ENCODE data around the gene SLC22A8. TPM values are rescaled to one million over a fixed set of nuclear protein-coding genes. Genes with fewer than 3 reads are reported as not detected.

The SLC22A8 gene
- total RNA-seq, 6 experiments from 2014 or later: not detected

DNA sequence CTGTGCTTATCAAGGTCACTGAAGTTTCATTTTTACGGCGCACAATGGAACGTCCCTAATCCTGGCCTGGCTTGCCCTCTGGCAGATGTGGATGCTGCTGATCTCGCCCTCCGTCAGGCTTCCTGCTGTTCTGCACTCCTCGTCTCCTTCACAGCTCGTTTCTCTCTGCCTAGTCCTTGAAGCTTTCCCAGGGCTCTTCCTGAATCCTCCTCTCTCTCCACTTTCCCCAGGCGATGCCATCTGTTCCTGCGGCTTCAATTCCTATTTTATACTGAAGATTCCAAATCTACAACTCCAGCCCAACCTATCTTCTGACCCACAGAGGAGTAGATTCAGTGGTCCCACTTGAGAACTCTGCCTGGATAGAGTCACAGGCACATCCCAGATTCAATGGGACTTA lies 14.2 kb downstream of the SLC22A8 start:
- DNase-seq: no peak
- Mint-ChIP-seq H3K36me3 (ENCODE audit: low read depth) (no peaks in the 10 kb centered on the region), H3K9me3 (no peaks in the 10 kb centered on the region), H3K27me3 (ENCODE audit: insufficient read depth) (peaks cover 13% of the 10 kb centered on the region), H3K4me3 (no peak overlapping the region), H3K4me1 (ENCODE audit: low read depth) (no peaks in the 10 kb centered on the region), H3K27ac (no peak overlapping the region)
- TF ChIP-seq, protein P1, sequence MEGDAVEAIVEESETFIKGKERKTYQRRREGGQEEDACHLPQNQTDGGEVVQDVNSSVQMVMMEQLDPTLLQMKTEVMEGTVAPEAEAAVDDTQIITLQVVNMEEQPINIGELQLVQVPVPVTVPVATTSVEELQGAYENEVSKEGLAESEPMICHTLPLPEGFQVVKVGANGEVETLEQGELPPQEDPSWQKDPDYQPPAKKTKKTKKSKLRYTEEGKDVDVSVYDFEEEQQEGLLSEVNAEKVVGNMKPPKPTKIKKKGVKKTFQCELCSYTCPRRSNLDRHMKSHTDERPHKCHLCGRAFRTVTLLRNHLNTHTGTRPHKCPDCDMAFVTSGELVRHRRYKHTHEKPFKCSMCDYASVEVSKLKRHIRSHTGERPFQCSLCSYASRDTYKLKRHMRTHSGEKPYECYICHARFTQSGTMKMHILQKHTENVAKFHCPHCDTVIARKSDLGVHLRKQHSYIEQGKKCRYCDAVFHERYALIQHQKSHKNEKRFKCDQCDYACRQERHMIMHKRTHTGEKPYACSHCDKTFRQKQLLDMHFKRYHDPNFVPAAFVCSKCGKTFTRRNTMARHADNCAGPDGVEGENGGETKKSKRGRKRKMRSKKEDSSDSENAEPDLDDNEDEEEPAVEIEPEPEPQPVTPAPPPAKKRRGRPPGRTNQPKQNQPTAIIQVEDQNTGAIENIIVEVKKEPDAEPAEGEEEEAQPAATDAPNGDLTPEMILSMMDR (IDR thresholded peaks at IDR 0.05): no peak

- H3K4me3 Mint-ChIP-seq: no peak overlapping the region
- H3K27me3 Mint-ChIP-seq (ENCODE audit: insufficient read depth): peaks cover 18% of the 10 kb centered on the region
- TF ChIP-seq, protein P1 (IDR thresholded peaks at IDR 0.05): no peak
These were observed 16.0 kb downstream of the SLC22A8 start for GRCh38 chr11:62999649-63000048.

GRCh38 chr11:62999156-62999555 lies 16.5 kb downstream of the SLC22A8 start:
- H3K27me3 Mint-ChIP-seq (ENCODE audit: insufficient read depth): peaks cover 19% of the 10 kb centered on the region
- H3K4me1 Mint-ChIP-seq (ENCODE audit: low read depth): no peaks in the 10 kb centered on the region
- no peak overlapping the region for H3K4me3 Mint-ChIP-seq
- TF ChIP-seq, protein P1 (IDR thresholded peaks at IDR 0.05): no peak
- H3K36me3 Mint-ChIP-seq (ENCODE audit: low read depth): no peaks in the 10 kb centered on the region
- no peak overlapping the region for H3K27ac Mint-ChIP-seq
- no peaks in the 10 kb centered on the region for H3K9me3 Mint-ChIP-seq
- DNase-seq: no peak

More at GRCh38 chr11:62999649-63000048, 16.0 kb downstream of the SLC22A8 start:
- H3K36me3 Mint-ChIP-seq (ENCODE audit: low read depth): no peaks in the 10 kb centered on the region
- no peak overlapping the region for H3K27ac Mint-ChIP-seq
- no peaks in the 10 kb centered on the region for H3K9me3 Mint-ChIP-seq
- no peaks in the 10 kb centered on the region for H3K4me1 Mint-ChIP-seq (ENCODE audit: low read depth)
- no peak for DNase-seq

DNA sequence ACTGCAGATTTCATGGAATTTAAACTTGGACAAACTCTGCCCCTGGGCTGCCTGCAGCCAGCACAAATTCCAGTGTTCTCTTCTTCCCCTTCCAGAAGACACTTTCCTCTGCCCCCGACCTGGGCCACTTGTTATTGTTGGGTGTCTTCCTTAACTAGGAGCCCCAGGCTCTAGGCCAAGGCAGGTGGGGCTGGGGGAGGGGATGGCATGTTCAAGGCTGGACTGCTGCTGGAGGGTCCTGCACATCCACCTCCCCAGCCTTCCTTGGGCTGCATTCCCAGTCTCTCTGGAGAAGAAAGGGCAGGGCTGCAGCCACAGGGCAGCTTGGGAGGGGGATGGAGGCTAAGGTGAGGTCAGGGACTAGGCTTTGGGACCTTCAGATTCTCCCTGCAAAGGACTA lies 19.4 kb downstream of the SLC22A8 start:
- TF ChIP-seq, protein P1 (IDR thresholded peaks at IDR 0.05): no peak

GRCh38 chr11:62994775-62995174 lies 20.9 kb downstream of the SLC22A8 start:
- Mint-ChIP-seq H3K27ac (no peak overlapping the region), H3K4me3 (no peak overlapping the region), H3K9me3 (no peaks in the 10 kb centered on the region), H3K36me3 (ENCODE audit: low read depth) (no peaks in the 10 kb centered on the region), H3K4me1 (ENCODE audit: low read depth) (no peaks in the 10 kb centered on the region), H3K27me3 (ENCODE audit: insufficient read depth) (peaks cover 31% of the 10 kb centered on the region)
- TF ChIP-seq, protein P1 (IDR thresholded peaks at IDR 0.05): no peak
- DNase-seq: no peak

More for the DNA sequence above, 19.4 kb downstream of the SLC22A8 start:
- H3K36me3 Mint-ChIP-seq (ENCODE audit: low read depth): no peaks in the 10 kb centered on the region
- H3K9me3 Mint-ChIP-seq: no peaks in the 10 kb centered on the region
- H3K4me1 Mint-ChIP-seq (ENCODE audit: low read depth): no peaks in the 10 kb centered on the region
- no peak overlapping the region for H3K27ac Mint-ChIP-seq
- peaks cover 30% of the 10 kb centered on the region for H3K27me3 Mint-ChIP-seq (ENCODE audit: insufficient read depth)
- DNase-seq: no peak
- H3K4me3 Mint-ChIP-seq: no peak overlapping the region

GRCh38 chr11:62988276-62988675 lies 27.4 kb downstream of the SLC22A8 start:
- H3K9me3 Mint-ChIP-seq: no peaks in the 10 kb centered on the region
- TF ChIP-seq, protein P1 (IDR thresholded peaks at IDR 0.05): no peak
- H3K27me3 Mint-ChIP-seq (ENCODE audit: insufficient read depth): peaks cover 19% of the 10 kb centered on the region
- no peak overlapping the region for H3K4me3 Mint-ChIP-seq
- H3K4me1 Mint-ChIP-seq (ENCODE audit: low read depth): no peaks in the 10 kb centered on the region
- DNase-seq: no peak
- no peak overlapping the region for H3K27ac Mint-ChIP-seq
- no peaks in the 10 kb centered on the region for H3K36me3 Mint-ChIP-seq (ENCODE audit: low read depth)

Measured in HFFc6 (cell line).